ENCODE measurements around the gene ITPRID1. TPM values are rescaled to one million over a fixed set of nuclear protein-coding genes. Genes with fewer than 3 reads are reported as not detected.
"Not testable (repeated sequence)": the region's sequence is repeated elsewhere in the genome, so short reads cannot be mapped to it uniquely, and the experiment has no call there.

Gene ITPRID1
- total RNA-seq, 2 experiments from 2014 or later: not detected

DNA sequence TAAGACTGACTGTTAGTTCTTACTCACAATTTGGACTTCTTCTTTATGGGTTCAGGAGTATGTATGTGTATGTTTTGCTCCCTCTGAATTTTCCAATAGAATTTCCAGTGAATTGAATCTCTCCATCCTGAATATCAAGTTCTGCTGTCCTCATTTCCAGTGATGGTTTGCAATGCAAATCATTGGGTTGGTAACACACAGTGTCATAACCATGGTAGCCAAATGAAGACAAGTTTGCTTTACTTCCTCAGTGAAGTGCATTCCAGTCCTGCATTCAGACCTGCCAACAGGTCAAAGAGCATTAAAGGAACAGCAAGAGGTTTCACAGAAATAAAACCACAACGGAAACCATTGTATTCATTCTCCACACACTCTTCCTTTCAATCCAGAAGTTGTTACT is 15.2 kb downstream of the ITPRID1 start:
- Mint-ChIP-seq H3K36me3 (ENCODE audit: low read depth) (no peaks in the 10 kb centered on the region), H3K4me3 (no peak overlapping the region), H3K27ac (no peak overlapping the region), H3K9me3 (no peaks in the 10 kb centered on the region), H3K4me1 (no peaks in the 10 kb centered on the region), H3K27me3 (no peaks in the 10 kb centered on the region)
- DNase-seq: no peak
- POLR2A ChIA-PET: no interaction called here
- CTCF ChIA-PET: no interaction called here

DNA sequence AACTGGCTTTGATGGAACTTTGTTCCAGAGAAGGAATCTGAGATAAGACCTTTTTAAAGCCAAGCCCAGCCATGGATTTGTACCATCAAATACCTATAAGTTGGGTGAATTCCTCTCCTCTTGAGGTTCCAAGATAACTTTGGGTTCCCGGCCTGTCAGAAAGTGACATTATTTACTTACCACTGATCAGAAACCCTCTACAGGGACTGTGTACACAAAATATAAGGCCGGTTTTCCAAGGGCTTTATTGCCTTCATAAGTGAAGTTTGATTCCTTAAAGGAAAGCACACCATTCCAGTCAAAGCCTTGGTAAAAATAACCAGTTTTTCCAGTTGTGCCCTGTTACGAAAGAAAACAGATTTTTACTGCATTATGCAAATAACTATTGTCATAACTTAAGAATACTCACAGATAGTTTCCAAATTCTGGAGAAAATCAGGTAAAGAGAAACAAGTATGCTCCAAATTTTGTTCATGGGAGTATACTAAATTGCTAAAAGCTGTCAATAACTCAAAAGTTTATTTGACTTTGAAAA is 26.8 kb downstream of the ITPRID1 start:
- H3K27ac Mint-ChIP-seq; DNase-seq; CTCF ChIA-PET; POLR2A ChIA-PET; H3K4me3 Mint-ChIP-seq; H3K9me3 Mint-ChIP-seq; H3K4me1 Mint-ChIP-seq; H3K27me3 Mint-ChIP-seq; H3K36me3 Mint-ChIP-seq (ENCODE audit: low read depth): not testable (repeated sequence)

GRCh38 chr7:31545549-31545948 is 31.7 kb downstream of the ITPRID1 start:
- POLR2A ChIA-PET: no interaction called here
- DNase-seq: no peak
- H3K4me1 Mint-ChIP-seq: no peaks in the 10 kb centered on the region

DNA sequence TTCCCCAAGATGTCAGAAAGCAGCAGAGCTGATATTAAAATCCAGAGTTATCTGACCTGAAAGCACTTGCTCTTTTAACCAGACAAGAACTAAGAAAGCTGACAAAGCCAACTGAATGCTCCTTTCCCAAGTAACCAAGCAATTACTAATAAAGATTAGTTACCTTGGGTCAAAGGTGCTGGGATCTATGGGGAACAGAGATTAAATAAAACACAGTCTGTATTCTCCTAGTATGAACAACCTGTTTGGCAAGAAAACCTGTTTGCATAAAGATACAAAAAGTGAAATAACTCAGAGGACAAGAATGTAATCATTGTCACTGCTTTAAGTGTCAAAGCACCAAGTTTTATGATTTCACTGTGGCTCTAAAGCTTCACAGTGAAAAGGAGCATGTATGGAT is 35.7 kb downstream of the ITPRID1 start:
- DNase-seq: no peak
- H3K9me3 Mint-ChIP-seq: no peaks in the 10 kb centered on the region
- H3K27ac Mint-ChIP-seq: no peak overlapping the region
- H3K4me1 Mint-ChIP-seq: no peaks in the 10 kb centered on the region
- no peak overlapping the region for H3K4me3 Mint-ChIP-seq
- H3K36me3 Mint-ChIP-seq (ENCODE audit: low read depth): no peaks in the 10 kb centered on the region
- no peaks in the 10 kb centered on the region for H3K27me3 Mint-ChIP-seq
- ChIA-PET CTCF (no interaction called here), POLR2A (no interaction called here)

More at GRCh38 chr7:31545549-31545948, 31.7 kb downstream of the ITPRID1 start:
- no peak overlapping the region for H3K27ac Mint-ChIP-seq
- H3K36me3 Mint-ChIP-seq (ENCODE audit: low read depth): no peaks in the 10 kb centered on the region
- no peak overlapping the region for H3K4me3 Mint-ChIP-seq
- no peaks in the 10 kb centered on the region for H3K27me3 Mint-ChIP-seq
- CTCF ChIA-PET: no interaction called here
- H3K9me3 Mint-ChIP-seq: no peaks in the 10 kb centered on the region

DNA sequence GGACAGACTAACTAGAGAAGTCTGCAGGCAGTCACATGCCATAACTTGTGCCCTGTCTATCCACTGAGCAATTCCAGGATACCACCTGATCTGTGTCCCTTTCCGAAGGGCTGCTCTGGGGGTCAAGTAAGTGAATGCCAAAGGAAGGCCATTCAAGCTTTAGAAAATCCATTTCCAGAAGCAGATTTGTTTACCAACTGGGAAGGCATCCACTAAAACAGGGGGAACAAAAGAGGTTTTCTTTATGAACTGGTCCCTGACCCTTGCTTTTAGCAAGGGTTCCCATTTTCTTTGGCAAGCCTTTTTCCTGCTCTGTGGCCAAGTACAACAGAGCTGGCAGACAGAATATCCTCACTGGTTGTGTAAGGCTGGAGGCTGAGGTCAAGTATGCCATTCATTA is 36.5 kb downstream of the ITPRID1 start:
- Mint-ChIP-seq H3K4me1 (no peaks in the 10 kb centered on the region), H3K9me3 (no peaks in the 10 kb centered on the region), H3K27ac (no peak overlapping the region), H3K4me3 (no peak overlapping the region), H3K27me3 (no peaks in the 10 kb centered on the region), H3K36me3 (ENCODE audit: low read depth) (no peaks in the 10 kb centered on the region)
- ChIA-PET POLR2A (no interaction called here), CTCF (no interaction called here)
- no peak for DNase-seq

GRCh38 chr7:31553661-31554081 is 39.8 kb downstream of the ITPRID1 start:
- CTCF ChIA-PET: no interaction called here
- Mint-ChIP-seq H3K9me3 (no peaks in the 10 kb centered on the region), H3K27ac (no peak overlapping the region), H3K4me3 (no peak overlapping the region), H3K36me3 (ENCODE audit: low read depth) (no peaks in the 10 kb centered on the region), H3K27me3 (no peaks in the 10 kb centered on the region), H3K4me1 (no peaks in the 10 kb centered on the region)
- POLR2A ChIA-PET: no interaction called here
- DNase-seq: no peak

DNA sequence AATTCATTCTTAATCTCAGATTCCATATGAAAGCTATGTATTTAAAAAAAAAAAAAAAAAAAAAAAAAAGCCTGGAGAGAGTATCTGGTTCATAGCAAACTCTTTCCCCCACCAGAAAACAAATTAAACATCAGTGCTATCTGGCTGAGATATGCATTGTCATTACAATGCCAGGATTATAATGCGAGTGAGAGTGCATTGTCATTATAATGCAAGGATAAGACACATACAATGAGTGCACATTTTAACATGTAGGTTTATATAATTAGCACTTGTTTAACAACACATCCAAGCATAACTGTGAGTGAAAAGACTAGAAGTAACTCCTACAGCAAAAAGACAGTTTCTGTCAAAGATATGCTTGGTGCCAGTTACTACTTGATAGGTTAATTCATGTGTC is 48.1 kb downstream of the ITPRID1 start:
- H3K4me1 Mint-ChIP-seq: no peaks in the 10 kb centered on the region

GRCh38 chr7:31563522-31563921 is 49.6 kb downstream of the ITPRID1 start:
- Mint-ChIP-seq H3K4me1 (no peaks in the 10 kb centered on the region), H3K27me3 (no peaks in the 10 kb centered on the region), H3K27ac (no peak overlapping the region), H3K4me3 (no peak overlapping the region), H3K36me3 (ENCODE audit: low read depth) (no peaks in the 10 kb centered on the region), H3K9me3 (no peaks in the 10 kb centered on the region)
- ChIA-PET CTCF (no interaction called here), POLR2A (no interaction called here)
- no peak for DNase-seq

More for the DNA sequence above, 48.1 kb downstream of the ITPRID1 start:
- ChIA-PET CTCF (no interaction called here), POLR2A (no interaction called here)
- DNase-seq: no peak
- no peak overlapping the region for H3K4me3 Mint-ChIP-seq
- H3K27ac Mint-ChIP-seq: no peak overlapping the region
- H3K9me3 Mint-ChIP-seq: no peaks in the 10 kb centered on the region
- H3K27me3 Mint-ChIP-seq: no peaks in the 10 kb centered on the region
- H3K36me3 Mint-ChIP-seq (ENCODE audit: low read depth): no peaks in the 10 kb centered on the region

- no peak for DNase-seq
- Mint-ChIP-seq H3K27ac (no peak overlapping the region), H3K27me3 (no peaks in the 10 kb centered on the region), H3K9me3 (no peaks in the 10 kb centered on the region), H3K4me1 (no peaks in the 10 kb centered on the region), H3K36me3 (ENCODE audit: low read depth) (no peaks in the 10 kb centered on the region), H3K4me3 (no peak overlapping the region)
- ChIA-PET POLR2A (no interaction called here), CTCF (no interaction called here)
These were observed 50.1 kb downstream of the ITPRID1 start for GRCh38 chr7:31563951-31564350.

- Mint-ChIP-seq H3K9me3 (no peaks in the 10 kb centered on the region), H3K27me3 (no peaks in the 10 kb centered on the region)
These were observed 50.8 kb downstream of the ITPRID1 start for GRCh38 chr7:31564661-31565060.

DNA sequence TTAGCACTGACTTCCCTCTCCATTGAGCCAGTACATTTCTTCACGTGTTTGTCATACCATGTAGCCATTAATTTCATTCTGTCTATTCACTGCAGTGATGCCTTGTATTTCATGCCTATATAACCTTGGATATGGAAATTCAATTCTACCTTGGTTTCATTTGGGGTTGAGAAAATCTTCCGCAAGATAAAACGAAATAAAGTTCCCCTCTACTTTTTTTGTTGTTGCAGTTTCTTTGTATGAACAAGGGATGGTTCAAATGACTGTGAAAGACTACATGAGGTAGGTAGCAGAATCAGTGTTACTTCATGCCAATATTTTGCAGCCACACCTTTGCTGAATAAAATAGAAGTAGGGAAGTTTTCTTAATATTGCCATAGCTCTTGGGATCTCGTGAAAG is 55.6 kb downstream of the ITPRID1 start:
- H3K27ac Mint-ChIP-seq: no peak overlapping the region
- no peaks in the 10 kb centered on the region for H3K9me3 Mint-ChIP-seq
- no peak for DNase-seq
- CTCF ChIA-PET: no interaction called here
- no peaks in the 10 kb centered on the region for H3K4me1 Mint-ChIP-seq
- POLR2A ChIA-PET: no interaction called here
- no peaks in the 10 kb centered on the region for H3K27me3 Mint-ChIP-seq
- no peaks in the 10 kb centered on the region for H3K36me3 Mint-ChIP-seq (ENCODE audit: low read depth)
- H3K4me3 Mint-ChIP-seq: no peak overlapping the region

More at GRCh38 chr7:31564661-31565060, 50.8 kb downstream of the ITPRID1 start:
- Mint-ChIP-seq H3K4me3 (no peak overlapping the region), H3K27ac (no peak overlapping the region), H3K4me1 (no peaks in the 10 kb centered on the region), H3K36me3 (ENCODE audit: low read depth) (no peaks in the 10 kb centered on the region)
- POLR2A ChIA-PET: no interaction called here
- CTCF ChIA-PET: no interaction called here
- no peak for DNase-seq

GRCh38 chr7:31583526-31583925 is 69.6 kb downstream of the ITPRID1 start:
- CTCF ChIA-PET: no interaction called here
- Mint-ChIP-seq H3K4me1 (no peaks in the 10 kb centered on the region), H3K27me3 (no peaks in the 10 kb centered on the region), H3K27ac (no peak overlapping the region), H3K36me3 (ENCODE audit: low read depth) (no peaks in the 10 kb centered on the region), H3K4me3 (no peak overlapping the region), H3K9me3 (peaks cover 5% of the 10 kb centered on the region)
- POLR2A ChIA-PET: no interaction called here
- DNase-seq: no peak

GRCh38 chr7:31583942-31584341 is 70.1 kb downstream of the ITPRID1 start:
- Mint-ChIP-seq H3K9me3 (peaks cover 5% of the 10 kb centered on the region), H3K27me3 (no peaks in the 10 kb centered on the region), H3K27ac (no peak overlapping the region), H3K36me3 (ENCODE audit: low read depth) (no peaks in the 10 kb centered on the region), H3K4me1 (no peaks in the 10 kb centered on the region), H3K4me3 (no peak overlapping the region)
- POLR2A ChIA-PET: no interaction called here
- CTCF ChIA-PET: no interaction called here
- no peak for DNase-seq

DNA sequence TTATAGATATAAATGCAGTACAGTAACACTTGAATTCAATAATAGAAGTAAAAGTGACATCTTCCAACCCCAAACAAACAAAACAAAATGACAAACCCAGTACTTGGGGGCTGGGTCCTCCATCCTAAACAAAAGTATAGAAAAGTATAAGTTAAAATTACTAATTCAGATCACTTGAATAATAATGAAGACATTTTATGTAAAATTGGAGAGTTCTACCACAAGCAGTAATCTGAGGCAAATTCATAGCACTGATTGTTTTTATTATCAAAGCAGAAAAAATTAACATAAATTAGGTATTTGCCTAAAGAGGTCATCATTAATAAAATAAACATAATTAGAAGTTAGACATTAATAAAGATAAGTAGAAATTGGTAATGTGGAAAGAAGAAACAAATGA is 81.5 kb downstream of the ITPRID1 start:
- DNase-seq: no peak
- ChIA-PET POLR2A (no interaction called here), CTCF (no interaction called here)
- peaks cover 3% of the 10 kb centered on the region for H3K9me3 Mint-ChIP-seq
- H3K4me3 Mint-ChIP-seq: no peak overlapping the region
- no peak overlapping the region for H3K27ac Mint-ChIP-seq
- no peaks in the 10 kb centered on the region for H3K36me3 Mint-ChIP-seq (ENCODE audit: low read depth)
- no peaks in the 10 kb centered on the region for H3K4me1 Mint-ChIP-seq
- H3K27me3 Mint-ChIP-seq: no peaks in the 10 kb centered on the region

Data from activated CD4-positive, alpha-beta T cell treated with anti-CD3 and anti-CD28 coated beads, Interleukin-2, amount 10 ng/mL, durations not matched to agents 7 days and 5 days (primary cell).